Activated T-cell treated with anti-CD3 and anti-CD28 coated beads for 1 hour (primary cell): ENCODE measurements around the gene PKD1L1.
"Not testable (repeated sequence)": the region's sequence is repeated elsewhere in the genome, so short reads cannot be mapped to it uniquely, and the experiment has no call there.

ENCODE experiments used
- DNase-seq: peaks from one replicate; pipeline ENCODE4 v3.0.0-alpha.2; 2020; ENCODE audit warnings: low read depth

The PKD1L1 gene, protein sequence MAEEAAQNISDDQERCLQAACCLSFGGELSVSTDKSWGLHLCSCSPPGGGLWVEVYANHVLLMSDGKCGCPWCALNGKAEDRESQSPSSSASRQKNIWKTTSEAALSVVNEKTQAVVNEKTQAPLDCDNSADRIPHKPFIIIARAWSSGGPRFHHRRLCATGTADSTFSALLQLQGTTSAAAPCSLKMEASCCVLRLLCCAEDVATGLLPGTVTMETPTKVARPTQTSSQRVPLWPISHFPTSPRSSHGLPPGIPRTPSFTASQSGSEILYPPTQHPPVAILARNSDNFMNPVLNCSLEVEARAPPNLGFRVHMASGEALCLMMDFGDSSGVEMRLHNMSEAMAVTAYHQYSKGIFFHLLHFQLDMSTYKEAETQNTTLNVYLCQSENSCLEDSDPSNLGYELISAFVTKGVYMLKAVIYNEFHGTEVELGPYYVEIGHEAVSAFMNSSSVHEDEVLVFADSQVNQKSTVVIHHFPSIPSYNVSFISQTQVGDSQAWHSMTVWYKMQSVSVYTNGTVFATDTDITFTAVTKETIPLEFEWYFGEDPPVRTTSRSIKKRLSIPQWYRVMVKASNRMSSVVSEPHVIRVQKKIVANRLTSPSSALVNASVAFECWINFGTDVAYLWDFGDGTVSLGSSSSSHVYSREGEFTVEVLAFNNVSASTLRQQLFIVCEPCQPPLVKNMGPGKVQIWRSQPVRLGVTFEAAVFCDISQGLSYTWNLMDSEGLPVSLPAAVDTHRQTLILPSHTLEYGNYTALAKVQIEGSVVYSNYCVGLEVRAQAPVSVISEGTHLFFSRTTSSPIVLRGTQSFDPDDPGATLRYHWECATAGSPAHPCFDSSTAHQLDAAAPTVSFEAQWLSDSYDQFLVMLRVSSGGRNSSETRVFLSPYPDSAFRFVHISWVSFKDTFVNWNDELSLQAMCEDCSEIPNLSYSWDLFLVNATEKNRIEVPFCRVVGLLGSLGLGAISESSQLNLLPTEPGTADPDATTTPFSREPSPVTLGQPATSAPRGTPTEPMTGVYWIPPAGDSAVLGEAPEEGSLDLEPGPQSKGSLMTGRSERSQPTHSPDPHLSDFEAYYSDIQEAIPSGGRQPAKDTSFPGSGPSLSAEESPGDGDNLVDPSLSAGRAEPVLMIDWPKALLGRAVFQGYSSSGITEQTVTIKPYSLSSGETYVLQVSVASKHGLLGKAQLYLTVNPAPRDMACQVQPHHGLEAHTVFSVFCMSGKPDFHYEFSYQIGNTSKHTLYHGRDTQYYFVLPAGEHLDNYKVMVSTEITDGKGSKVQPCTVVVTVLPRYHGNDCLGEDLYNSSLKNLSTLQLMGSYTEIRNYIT (N-terminal part only)

DNA sequence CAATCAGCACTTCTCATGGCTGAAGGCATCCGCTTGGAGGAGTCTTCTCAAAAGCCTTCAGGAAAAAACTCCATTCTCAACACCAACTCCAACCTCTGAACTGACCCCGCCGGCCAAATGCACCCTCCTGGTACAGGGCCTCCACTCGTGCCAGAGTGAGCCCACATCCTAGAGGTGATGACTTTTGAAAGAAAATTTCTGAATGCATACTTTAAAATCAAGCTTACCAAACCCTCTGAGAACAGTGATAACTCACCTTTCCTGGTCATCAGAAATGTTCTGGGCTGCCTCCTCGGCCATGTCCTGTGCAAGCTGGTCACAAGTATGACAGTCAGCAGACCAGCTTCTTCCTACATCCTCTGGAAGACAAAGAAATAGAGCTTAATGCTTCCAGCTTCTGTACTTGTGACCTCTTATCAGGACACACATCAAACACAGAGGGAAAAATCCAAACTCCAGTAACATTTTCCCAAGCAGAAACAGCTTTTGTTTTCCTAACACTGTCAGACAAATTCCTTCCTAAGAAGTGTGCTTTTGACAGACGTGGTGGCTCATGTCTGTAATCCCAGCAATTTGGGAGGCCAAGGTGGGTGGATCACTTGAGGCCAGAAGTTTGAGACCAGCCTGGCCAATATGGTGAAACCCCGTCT, at the start of gene PKD1L1:
TSS of gene PKD1L1 (minus strand) at position 326 of the 650 bp plus-strand sequence. CDS start at position 300, 26 bp downstream.
- DNase-seq, result no peak

DNA sequence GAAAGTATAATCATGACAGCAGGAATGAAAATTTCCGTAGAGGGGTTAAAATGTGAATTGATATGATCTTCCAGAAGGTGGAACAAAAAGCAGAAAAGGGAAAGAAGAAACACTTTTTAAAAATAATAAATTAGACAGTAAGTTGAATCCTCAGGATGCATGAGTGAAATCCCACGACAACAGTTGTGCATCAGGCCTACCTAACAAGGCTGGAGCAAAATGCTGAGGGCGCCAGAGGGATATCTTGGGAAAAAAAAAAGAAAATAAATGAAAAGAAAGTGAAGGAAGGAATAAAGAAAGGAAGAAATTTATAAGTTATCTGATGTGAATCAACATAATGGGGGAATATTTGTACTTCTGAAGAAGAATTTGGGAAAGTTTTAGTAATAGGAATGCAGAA, 44.2 kb upstream of the PKD1L1 start:
- DNase-seq, result no peak

DNA sequence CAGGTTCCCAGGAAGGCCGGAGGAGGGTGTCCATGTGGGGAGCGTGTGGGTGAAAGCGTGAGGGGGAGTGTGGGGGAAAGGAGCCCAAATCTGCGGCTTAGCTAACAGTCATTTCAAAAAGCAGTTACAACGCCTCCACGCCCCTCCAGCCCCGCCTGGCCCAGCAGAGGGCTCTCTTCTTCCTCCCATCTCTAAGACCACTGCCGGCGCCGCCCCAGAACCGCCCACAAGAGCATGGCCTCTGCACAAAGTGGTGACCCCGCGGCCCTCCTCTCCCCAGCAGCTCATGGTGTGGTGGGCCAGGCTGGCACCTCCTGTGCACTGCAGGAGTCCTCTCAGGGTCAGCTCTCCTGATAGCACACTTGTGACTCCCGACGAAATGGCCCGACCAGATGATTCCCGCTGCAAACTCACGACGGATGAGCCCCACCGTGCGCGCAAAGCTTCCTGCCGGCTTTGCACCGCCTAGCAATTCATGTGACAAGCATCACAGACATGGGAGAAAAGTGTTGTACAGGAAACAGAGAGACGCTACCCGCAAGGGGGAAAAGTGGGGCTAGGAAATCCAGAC, 43.6 kb upstream of the PKD1L1 start:
- DNase-seq, result peak; percentile 79

DNA sequence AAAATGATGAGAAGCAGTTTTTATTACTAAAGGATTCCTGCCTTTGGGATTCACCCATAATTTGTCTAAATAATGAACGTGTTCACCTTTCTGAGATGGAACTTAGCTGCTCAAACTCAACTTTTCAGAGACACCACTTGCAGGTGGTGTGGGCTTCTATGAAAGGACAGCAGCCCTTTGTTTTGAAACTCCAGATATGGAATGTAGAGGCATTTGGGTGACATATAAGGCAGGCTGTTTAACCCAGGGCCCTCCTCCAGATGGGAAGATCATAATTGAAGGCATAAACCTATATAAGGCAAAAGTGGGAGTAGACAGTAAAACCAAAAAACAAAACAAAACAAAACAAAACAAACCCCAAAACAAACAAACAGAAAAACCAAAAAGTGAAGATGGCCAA, 43.0 kb upstream of the PKD1L1 start:
- DNase-seq, result no peak

DNA sequence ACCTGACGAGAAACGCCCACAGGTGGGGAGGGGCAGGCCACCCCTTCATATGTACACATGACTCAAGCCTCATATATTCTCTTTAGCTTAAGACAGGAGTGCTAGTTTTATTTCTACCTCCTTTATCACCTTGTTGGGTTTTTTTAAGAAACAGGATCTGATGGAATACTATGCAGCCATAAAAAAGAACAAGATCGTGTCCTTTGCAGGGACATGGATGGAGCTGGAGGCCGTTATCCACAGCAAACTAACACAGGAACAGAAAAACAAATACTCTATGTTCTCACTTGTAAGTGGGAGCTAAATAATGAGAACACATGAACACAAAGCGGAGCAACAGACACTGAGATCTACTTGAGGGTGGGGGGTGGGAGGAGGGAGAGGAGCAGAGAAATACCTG, 42.3 kb upstream of the PKD1L1 start:
- DNase-seq, result no peak

DNA sequence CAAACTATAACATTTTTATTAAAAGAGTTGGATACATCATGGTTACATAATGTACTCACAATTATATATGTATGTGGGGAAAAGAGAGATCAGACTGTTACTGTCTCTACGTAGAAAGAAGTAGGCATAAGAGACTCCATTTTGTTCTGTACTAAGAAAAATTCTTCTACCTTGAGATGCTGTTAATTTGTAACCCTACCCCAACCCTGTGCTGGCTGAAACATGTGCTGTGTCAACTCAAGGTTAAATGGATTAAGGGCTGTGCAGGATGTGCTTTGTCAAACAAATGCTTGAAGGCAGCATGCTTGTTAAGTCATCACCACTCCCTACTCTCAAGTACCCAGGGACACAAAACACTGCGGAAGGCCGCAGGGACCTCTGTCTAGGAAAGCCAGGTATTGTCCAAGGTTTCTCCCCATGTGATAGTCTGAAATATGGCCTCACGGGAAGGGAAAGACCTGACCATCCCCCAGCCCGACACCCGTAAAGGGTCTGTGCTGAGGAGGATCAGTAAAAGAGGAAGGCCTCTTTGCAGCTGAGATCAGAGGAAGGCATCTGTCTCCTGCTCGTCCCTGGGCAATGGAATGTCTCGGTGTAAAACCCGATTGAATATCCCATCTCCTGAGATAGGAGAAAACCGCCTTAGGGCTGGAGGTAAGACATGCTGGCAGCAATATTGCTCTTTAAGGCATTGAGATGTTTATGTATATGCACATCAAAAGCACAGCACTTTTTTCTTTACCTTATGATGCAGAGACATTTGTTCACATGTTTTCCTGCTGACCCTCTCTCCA, 41.5 kb upstream of the PKD1L1 start:
- not testable (repeated sequence) for DNase-seq

DNA sequence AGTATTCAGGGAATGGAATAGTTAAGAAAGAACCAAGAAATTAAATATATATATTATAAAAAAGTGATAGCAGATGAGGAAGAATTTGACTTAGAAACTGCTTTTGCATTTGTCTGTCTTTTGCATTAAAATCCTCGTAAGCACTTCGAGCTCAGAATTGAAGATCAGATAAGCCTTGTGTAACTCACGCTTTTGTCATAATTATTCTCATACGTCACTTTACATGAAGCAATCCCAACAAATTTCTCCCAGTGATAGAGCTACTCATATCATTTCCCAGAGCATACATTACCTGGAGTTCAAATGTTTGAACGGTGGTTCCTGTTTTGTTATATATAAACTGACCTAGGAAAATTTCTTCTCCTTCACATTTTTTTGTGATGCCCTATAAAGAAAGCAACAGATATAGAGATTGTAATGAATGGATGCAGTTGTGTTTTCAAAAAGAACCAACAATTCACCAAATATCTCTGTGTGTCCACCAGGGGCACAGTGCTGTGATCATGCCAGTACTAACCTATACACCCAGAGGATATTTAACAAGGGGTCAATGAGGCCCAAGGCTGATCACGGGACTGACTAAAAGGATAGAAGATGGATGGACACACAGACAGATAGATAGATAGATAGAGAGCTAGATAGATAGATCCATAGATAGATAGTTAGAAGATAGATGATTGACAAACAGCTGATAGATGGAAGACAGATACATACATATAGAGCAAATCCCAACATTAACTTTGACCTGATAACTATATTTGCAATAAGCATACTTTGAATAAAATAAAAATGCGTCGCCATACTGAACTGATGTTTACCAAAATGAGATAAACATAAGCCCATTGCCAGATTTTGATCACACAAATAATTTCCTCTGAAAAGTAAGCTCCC, 40.5 kb upstream of the PKD1L1 start:
- DNase-seq, result no peak

DNA sequence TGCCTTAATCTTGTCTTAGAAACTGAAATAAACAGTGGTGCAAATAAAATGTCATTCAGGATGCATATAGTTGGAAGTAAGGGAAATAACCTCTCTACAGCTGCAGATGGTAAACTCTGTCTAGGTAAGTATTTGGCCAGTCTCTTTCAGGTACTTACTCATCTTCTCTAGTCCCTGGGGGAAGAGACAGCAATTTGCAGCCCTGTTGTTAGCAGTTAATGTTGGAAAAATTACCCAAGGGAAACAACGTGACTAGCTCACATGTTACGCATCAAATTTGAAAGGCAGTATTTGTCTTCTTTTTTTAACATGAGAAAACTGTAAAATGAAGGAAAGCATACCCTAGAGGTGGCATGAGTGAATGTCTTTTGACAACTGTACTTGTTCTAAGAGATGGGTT, 34.3 kb upstream of the PKD1L1 start:
- DNase-seq, result no peak

DNA sequence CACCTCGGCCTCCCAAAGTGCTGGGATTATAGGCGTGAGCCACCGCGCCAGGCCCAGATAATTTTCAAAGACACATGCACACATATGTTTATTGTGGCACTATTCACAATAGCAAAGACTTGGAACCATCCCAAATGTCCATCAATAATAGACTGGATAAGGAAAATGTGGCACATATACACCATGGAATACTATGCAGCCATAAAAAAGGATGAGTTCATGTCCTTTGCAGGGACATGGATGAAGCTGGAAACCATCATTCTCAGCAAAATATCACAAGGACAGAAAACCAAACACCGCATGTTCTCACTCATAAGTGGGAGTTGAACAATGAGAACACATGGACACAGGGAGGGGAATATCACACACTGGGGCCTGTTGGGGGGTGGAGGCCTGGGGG, 32.4 kb upstream of the PKD1L1 start:
- not testable (repeated sequence) for DNase-seq

DNA sequence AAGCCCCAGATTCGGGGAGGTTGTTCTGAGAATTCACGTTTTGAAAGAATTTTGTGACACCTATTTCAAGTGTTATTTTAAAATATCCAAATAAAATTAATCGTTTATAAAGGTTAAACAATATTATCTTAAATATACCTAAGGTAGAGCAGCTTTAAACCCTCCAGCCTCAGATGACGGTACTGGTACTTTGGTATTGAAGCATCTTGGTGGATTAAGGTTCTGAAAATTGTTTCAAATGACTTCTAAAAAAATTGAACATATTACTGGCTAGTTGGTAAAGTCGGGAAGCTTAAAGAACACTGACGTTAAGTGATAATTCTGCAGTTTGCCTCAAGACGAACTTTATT, 31.5 kb upstream of the PKD1L1 start:
- DNase-seq, result no peak

DNA sequence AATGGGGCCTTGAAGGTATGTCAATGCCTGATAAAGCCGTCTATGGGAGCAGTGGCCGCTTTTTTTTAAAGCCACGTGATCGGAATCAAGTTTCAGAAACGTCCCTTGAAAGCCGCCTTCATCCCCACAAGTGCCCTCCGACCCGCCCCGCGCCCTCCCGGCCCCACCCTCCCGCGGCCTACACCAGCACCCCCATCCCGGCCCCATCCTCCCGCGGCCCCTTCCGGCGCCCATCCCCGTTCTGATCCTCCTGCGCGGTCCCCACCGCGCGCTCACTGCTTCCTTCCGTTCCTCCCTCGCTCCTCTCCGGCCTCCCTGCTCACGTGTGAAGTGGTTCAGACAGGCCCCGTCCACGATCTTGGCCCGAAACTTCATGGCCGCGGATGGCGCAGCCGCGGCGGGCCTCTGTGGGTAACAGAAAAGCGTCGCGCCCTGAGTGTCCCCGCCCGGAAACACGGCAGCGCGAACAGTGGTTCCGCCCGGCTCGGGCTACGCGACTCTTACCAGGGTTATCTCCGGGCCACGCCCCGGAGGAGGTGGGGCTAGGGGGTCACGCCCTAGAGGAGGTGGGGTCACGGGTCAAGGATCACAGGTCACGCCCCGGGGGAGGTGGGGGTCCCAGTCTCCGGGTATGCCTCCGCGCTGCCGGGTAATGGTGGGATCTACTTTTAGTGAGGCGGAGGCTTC, 31.0 kb upstream of the PKD1L1 start, which contains the start of gene HUS1:
TSS of gene HUS1 (minus strand) at position 471 of the 687 bp plus-strand sequence. CDS start at position 375, 96 bp downstream.
- DNase-seq, result peak; percentile 90

DNA sequence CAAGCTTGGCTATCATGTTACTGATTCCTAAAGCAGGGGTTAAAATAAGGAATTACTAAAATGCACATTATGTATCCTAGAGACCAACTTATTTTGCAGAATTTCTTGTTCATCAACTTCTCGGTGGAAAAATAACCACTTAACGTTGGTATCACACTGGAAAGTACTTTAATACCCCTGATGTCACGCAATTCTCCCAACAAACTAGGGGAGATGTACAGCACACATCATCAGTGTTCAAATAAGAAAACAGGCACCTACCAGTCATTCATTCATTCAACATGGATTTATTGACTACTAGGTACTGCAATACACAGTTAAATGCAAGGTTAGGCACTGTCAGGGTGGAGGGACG, 30.5 kb upstream of the PKD1L1 start:
- DNase-seq, result no peak

DNA sequence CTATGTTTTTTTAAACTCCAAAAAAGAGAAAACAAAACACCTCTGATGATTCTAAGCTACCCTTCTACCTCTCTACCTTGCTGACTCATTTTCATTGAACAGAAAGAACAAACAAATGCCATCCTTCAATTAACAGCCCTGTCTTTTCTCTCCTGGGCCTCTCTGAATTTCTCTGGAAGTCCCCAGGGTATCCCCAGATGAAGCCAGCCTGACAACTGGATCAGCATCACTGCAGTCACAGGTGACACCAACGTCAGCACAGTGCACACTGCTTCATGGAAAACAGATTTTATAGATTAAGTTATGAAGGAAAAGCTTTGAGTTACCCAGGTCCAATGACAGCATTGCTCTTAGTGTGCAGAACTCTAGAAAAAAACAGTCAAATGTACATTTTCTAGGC, 25.5 kb upstream of the PKD1L1 start:
- DNase-seq, result no peak

DNA sequence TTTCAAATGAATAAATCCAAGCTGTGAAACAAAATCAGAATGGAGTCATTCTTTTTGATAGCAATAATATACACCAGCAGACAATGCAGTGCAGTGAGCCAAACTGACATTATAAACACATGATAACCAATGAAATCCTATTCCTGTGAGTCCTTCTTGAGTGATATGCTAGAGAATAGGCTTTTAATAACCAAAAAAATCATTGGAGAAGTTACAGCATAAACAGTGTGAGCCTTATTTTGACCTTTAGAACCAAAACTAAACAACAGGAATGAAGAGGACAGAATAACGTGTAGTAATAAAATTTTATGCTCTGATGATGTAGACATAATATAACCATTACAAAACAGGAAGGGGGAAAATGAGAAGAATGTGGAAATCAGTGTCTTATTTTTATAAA, 22.5 kb upstream of the PKD1L1 start:
- DNase-seq, result no peak

DNA sequence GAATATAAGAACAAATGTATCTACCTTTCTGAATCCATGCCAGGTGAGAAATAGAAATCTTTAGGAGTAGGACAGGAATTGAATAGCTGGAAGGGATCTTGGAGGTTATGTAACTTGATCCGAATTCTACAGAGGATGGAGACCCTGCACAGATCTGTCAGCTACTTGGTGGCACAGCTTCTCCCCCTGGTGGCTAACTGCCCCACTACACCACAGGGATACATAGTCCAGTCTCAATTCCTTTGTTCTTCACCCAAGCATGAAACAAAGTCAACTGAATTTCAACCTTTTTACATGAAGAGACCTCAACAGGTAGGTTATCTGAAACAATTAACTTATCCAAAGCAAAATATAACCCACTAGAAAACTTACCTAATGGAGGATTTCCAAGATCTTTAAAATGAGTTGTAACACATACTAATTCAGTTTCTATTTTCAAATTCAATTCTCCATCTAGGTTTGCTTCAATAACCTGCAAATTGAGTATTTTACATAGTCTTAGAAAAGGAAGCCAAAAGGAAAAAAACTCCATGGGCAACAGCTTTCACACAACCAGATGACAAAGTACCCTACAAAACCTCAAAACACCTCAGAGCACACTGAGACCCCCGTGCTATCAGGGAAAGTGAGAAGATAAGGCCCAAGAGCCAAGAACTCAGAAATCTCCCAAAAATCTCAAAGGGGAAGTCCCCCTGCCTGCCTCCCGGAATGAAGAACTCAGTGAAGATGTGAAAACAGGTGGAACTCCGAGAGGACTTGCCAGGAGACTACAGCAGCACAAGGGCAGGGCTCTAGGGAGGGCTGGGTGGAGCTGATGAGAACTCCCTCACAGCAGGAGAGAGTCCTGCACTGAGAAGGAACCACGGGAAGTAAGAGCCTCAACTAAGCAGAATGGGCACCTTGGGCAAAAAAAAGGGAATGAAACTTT, 20.8 kb upstream of the PKD1L1 start:
- peak; percentile 27 for DNase-seq

DNA sequence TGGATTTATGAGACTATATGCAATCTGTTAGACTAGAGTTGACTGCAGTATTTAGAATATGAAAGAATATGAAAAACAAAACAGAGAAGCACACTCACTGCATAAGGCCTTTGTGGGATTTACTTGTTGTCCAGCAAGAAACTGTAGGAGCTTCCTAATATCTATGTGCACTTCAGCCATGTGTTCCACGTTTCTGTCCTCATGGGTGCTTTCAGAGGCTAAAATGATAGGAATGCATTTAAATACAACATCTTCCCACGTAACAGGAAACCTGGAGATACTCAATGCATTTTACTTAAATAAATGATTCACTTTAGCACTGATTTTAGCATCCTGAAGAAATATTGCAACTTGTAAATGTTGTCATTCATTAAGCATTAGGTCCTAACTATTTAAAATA, 19.4 kb upstream of the PKD1L1 start:
- no peak for DNase-seq

DNA sequence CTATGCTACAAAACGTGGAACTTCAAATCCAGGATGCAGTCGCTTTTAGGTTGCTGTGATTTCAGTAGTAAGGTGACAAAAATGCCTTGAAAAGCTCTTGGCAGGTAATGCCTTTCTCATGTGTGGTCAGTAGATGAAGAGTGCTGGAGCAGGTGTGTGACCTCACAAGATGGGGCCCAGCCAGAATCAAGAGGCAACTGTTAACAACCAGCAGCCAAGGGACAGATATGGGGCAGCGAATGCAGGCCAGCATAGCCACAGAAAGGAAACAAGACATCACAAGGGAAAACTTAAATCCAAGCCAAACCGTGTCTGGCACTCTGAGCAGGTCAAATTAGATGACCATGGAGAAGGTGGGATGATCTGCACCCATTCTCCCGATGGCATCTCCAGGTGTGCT, 18.9 kb upstream of the PKD1L1 start:
- DNase-seq, result no peak

DNA sequence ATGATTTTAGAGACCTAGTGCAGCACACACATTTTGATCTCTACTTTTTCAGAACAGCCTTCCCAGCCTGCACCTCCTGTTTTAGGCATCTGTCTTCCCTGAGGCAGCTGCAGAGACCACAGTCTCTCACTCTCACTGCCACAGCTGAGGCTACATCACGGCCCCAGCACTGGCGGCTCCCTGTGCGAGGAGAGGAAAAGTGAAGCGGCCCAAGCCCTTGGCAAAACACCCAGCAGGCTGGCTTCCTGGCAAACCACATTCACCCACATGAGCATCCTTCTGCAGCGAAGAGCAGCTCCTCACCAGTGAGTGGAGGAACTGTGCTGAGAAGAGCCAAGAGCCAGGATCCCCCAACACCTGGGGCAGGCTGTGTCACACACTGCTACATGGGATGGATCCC, 17.2 kb upstream of the PKD1L1 start:
- no peak for DNase-seq
